HG03520 (cell line): Measurements from ENCODE around the gene PREX1.
A peak's percentile ranks its signal among the peaks of the same experiment; 100 is the strongest.
"Not testable (repeated sequence)": the region's sequence is repeated elsewhere in the genome, so short reads cannot be mapped to it uniquely, and the experiment has no call there.

ENCODE experiments used
- ATAC-seq: cut with Tn5 transposase; IDR thresholded peaks from one replicate; pipeline ENCODE4 v1.9.1; 2021; ENCODE audit warnings: mild to moderate bottlenecking, moderate library complexity; ENCODE audit not compliant: unreplicated experiment

Gene PREX1

GRCh38 chr20:48827855-48828733 lies at the start of gene PREX1:
TSS of gene PREX1 (minus strand) at chr20:48827999. CDS start at chr20:48827860, 139 bp downstream.
- peak; percentile 46 for ATAC-seq

DNA sequence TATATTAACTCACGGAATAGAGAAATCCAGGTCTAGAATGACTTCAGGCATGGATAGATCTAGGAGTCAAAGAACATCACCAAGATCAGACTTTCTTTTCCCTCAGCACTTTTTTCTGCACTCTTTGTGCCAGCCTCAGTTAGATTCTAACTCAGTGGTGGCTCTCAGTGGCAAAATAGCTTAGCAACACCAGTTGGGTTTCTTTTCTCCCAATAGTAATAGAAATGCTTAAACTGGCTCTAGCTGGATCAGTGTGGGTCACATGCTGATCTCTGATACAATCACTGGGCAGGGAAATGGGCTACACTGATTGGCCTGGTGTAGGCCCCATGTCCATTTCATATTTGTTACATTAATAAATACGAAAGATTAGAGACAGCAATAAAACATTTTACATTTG lies 49.5 kb upstream of the PREX1 start:
- ATAC-seq = no peak

DNA sequence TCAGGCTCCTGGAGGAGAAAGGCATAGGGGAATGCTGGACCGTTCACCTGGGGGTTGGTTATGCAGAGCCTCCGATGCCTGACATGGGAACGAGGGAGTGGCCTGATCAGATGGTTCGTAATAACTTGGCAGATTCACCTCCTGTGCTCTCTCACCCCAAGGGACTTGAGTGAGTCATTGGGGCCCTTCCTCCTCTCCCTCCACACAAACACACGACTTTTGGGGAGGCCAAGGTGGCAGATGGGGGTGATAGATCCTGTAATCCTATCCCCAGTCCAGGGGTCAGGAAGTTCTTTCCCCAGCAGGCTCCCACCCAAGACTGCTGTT lies 48.1 kb upstream of the PREX1 start:
- ATAC-seq = no peak

- no peak for ATAC-seq
Observed at GRCh38 chr20:48875233-48875913, 47.6 kb upstream of the PREX1 start.

DNA sequence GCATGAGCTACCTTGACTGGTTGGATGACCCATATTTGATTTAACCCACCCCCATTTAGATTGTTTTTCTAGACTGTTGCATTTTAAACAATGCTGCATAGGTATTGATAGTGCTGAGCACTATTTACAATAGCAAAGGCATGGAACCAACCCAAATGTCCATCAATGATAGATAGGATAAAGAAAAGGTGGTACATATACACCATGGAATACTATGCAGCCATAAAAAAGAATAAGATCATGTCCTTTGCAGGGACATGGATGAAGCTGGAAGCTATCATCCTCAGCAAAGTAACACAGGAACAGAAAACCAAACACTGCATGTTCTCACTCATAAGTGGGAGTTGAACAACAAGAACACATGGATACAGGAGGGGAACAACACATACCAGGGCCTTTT lies 41.6 kb upstream of the PREX1 start:
- not testable (repeated sequence) for ATAC-seq

- no peak for ATAC-seq
Observed at GRCh38 chr20:48866936-48867335, 39.1 kb upstream of the PREX1 start.

GRCh38 chr20:48864738-48865318 lies 37.0 kb upstream of the PREX1 start:
- ATAC-seq = no peak

GRCh38 chr20:48864254-48864653 lies 36.5 kb upstream of the PREX1 start:
- no peak for ATAC-seq

GRCh38 chr20:48862279-48862678 lies 34.5 kb upstream of the PREX1 start:
- ATAC-seq = no peak

DNA sequence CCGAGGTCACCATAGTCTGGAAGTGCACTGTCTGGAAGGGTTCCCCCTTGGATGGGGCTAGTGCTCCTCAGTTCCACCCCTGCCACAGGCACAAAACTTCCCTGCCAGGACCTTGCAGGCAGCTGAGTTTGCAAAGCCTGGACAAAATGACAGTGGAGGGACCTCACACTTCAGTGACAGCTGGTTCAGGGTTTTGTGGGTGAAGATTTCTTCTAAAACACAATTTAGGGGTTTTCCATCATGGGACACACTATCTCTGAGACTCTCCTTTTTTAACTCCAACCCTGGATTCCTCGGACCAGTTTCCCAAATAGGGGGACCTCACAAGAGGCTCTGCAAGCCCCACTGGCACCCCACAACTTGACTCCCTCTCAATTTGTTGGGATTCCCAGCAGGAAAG lies 33.6 kb upstream of the PREX1 start:
- ATAC-seq = no peak

GRCh38 chr20:48858075-48858790 lies 30.4 kb upstream of the PREX1 start:
- no peak for ATAC-seq

GRCh38 chr20:48856130-48856529 lies 28.3 kb upstream of the PREX1 start:
- no peak for ATAC-seq

DNA sequence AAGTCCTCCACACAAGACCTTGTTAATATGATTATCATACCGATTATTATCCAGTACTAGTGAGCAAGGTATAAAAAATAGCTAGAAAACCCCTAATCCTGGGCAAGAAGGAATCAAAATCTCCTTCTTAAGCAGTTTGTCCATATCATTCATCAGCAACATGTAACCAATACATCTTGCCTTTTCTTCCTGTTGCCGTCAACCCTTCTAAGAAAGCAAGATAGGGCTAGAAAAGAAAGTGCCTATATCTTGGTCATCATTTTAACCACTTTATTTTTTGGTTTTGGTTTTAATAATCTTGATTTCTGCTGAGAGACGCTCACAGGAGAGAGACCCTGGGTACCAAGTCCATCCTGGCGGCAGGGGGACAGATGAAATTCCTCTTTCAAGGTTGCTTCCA lies 27.2 kb upstream of the PREX1 start:
- ATAC-seq = no peak

- ATAC-seq = no peak
Observed at GRCh38 chr20:48852609-48853008, 24.8 kb upstream of the PREX1 start.

DNA sequence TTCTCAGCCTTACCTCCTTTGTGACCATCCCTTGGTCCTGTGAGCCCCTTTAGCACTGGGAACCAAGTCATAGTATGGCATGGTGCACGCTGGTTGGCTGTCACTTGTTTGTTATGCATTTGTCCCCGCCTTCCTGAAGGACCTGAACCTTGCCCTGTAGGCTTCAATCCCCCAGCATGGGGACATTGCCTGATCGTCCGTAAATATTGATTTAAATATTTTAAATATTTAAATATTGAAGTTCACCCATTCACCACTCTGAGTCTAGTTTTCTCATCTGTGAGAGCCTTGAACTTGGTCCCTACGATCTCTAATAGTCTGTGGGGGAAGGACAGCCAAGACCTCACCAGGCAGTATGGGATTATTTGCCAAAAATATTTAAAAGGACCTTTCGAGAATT lies 23.8 kb upstream of the PREX1 start:
- no peak for ATAC-seq

DNA sequence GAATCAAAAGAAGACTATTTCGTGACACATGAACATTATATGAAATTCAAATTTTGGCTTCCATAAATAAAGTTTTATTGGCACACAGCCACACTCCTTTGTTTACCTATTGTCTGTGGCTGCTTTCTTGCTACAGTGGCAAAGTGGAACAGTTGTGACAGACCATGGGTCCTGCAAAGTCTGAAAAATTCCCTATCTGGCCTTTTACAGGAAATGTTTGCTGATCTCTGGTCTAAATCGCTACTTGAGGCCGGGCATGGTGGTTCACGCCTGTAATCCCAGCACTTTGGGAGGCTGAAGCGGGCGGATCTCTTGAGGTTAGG lies 23.1 kb upstream of the PREX1 start:
- no peak for ATAC-seq

- no peak for ATAC-seq
Observed at GRCh38 chr20:48850257-48850976, 22.6 kb upstream of the PREX1 start.

DNA sequence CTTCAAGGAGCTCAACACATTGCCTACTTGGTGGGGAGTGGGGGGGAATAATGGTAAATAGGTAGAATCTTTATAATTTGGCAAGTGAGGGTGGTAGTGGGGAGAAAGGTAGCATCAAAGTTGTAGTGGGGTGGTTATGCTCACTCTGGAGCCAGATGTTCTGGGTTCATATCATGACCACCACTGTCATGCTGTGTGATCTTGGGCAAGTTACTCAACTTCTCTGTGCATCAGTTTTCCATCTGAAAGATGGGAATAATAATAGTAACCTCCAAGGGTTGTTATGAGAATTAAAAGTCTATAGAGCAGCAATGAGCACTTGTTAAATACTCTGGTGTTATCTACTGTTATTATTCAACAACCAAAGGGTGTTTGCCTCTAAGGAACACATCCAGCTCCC lies 22.0 kb upstream of the PREX1 start:
- no peak for ATAC-seq

- ATAC-seq = no peak
Observed at GRCh38 chr20:48849299-48849698, 21.5 kb upstream of the PREX1 start.

GRCh38 chr20:48847498-48848205 lies 19.9 kb upstream of the PREX1 start:
- ATAC-seq = no peak
